NCI-H2227 (cell line): Measurements from ENCODE around the gene PCDHGB4.
"Not testable (repeated sequence)": the region's sequence is repeated elsewhere in the genome, so short reads cannot be mapped to it uniquely, and the experiment has no call there.

Experiments
- DNase-seq: peaks from one replicate; lab custom pipeline; 2025; ENCODE audit not compliant: unreplicated experiment; lab: John Stamatoyannopoulos, UW

The PCDHGB4 gene

DNA sequence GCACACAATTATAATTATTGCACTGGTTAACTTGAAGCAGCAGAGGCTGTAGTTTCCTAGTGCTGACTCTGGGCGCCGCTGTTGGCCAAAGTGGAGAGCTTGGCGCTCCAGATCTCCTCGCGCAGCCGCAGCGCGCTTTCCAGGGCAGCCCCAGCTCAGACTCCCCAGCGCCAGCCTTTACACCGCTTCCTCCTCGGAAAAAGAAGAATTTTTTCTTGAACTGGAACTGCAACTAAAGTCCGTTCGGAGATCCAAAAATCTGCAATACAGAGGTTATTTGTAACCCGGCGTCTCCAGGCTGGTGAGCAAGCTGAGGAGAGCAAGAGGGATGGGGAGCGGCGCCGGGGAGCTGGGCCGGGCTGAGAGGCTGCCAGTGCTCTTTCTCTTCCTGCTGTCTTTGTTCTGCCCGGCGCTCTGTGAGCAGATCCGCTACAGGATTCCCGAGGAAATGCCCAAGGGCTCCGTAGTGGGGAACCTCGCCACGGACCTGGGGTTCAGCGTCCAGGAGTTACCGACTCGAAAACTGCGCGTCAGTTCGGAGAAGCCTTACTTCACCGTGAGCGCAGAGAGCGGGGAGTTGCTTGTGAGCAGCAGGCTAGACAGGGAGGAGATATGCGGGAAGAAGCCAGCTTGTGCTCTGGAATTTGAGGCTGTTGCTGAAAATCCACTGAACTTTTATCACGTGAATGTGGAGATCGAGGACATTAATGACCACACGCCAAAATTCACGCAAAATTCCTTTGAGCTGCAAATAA is at the start of gene PCDHGB4:
TSS of gene PCDHGB4 (plus strand) at position 142 of the 755 bp plus-strand sequence. CDS start at position 329, 187 bp downstream.
- not testable (repeated sequence) for DNase-seq

DNA sequence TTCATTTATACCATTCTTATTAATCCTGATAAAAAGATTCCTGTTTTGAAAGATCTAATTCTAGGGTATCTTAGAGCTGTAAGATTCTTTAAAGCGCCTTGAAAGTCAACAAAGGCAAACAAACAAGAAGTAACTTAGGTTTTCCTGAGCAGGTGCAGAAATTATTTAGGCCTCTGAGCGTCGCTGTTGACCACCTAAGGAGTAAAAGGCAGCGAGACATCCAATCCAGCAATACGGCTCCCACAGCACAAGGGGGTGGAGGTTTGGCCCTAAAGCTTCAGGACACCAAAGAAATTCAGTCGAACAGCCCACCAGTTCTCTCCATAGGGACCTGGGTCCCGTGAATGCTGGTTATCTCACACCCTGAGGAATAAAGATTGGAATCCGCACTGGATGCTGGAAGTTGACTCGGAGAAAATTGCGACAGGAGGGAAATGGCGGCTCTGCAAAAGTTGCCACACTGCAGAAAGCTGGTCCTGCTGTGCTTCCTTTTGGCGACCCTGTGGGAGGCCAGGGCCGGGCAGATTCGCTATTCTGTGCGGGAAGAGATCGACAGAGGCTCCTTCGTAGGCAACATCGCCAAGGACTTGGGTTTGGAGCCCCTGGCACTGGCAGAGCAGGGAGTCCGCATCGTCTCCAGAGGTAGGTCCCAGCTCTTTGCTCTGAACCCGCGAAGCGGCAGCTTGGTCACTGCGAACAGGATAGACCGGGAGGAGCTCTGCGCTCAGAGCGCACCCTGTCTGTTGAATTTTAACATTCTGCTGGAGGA is 48.8 kb upstream of the PCDHGB4 start, which contains the start of gene PCDHGA2:
TSS of gene PCDHGA2 (plus strand) at position 223 of the 769 bp plus-strand sequence.
- DNase-seq: peak; percentile 33

DNA sequence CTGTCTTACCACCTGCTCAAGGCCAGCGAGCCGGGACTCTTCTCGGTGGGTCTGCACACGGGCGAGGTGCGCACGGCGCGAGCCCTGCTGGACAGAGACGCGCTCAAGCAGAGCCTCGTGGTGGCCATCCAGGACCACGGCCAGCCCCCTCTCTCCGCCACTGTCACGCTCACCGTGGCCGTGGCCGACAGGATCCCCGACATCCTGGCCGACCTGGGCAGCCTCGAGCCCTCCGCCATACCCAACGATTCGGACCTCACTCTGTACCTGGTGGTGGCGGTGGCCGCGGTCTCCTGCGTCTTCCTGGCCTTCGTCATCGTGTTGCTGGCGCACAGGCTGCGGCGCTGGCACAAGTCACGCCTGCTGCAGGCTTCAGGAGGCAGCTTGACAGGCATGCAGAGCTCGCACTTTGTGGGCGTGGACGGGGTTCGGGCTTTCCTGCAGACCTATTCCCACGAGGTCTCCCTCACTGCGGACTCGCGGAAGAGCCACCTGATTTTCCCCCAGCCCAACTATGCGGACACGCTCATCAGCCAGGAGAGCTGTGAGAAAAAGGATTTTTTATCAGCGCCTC is 46.6 kb upstream of the PCDHGB4 start:
- DNase-seq: not testable (repeated sequence)

DNA sequence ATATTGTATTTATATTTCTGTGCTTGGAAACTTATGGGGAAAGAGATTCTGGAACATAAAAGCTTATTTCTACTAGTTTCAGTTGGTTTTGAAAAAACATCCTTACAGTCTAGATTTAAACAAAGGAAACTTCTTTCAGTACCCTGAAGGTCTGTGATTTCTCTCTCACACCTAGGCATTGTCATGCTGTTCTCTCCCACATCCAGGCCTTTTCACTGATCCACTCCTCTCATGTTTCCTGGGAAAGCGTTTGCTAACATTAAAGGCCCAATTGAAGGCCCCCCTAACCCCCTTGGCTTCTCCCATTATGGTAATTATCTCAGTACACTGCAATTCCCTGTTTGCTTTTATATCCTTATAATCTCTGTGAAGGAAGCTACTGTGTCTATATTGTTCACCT is 44.7 kb upstream of the PCDHGB4 start:
- no peak for DNase-seq

DNA sequence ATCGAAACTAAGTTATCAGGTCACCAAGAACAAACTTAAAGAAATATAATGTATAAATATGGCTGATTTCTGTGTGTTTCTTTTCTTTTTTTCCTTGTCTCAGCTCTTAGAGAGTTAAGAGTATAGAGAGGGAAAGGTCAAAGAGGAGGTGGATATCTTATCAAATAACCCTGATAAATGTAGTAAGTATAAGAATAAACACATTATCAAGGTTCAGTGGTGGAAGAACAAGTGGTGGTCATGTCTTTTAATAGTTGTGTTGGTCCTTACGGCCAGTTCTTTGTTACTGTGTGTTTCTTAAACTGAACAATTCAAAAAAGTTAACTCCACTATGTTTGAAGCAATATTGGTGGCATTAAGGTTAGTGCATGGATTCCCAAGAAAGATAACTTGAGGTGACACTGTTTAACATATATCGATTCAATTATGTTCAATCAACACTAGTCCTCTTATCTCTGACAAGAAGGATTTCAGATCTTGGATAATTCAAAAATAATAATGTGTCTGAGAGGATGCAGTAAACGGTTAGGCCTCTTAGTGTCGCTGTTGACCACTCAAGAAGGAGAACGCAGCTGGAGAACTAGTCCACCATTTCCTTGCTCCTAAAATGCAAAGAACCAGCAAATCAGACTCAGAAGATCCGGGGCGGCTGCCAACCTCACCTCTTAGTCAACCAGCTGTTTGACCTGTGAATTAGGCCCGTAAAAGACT is 44.1 kb upstream of the PCDHGB4 start, which contains the start of gene PCDHGA3:
TSS of gene PCDHGA3 (plus strand) at position 588 of the 711 bp plus-strand sequence. CDS start 205 bp downstream, outside the sequence.
- no peak for DNase-seq

DNA sequence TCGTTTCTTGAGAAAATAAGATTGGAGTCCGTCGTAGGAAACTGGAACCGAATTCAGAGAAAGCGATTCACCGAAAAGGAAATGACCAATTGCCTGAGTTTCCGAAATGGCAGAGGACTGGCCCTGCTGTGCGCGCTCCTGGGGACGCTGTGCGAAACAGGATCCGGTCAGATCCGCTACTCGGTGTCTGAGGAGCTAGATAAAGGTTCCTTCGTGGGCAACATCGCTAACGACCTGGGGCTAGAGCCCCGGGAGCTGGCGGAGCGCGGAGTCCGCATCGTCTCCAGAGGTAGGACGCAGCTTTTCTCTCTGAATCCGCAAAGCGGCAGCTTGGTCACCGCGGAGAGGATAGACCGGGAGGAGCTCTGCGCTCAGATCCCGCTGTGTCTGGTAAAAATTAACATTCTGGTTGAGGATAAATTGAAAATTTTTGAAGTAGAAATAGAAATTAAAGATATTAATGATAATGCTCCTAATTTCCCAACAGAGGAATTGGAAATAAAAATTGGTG is 43.5 kb upstream of the PCDHGB4 start:
- no peak for DNase-seq

DNA sequence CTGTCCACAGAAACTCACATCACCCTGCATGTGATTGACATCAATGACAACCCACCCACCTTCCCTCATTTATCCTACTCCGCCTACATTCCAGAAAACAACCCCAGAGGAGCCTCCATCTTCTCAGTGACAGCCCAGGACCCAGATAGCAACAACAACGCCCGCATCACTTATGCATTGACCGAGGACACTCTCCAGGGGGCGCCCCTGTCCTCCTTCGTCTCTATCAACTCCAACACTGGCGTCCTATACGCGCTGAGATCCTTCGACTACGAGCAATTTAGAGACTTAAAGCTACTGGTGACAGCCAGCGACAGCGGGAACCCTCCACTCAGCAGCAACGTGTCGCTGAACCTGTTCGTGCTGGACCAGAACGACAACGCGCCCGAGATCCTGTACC is 42.2 kb upstream of the PCDHGB4 start:
- DNase-seq: no peak

DNA sequence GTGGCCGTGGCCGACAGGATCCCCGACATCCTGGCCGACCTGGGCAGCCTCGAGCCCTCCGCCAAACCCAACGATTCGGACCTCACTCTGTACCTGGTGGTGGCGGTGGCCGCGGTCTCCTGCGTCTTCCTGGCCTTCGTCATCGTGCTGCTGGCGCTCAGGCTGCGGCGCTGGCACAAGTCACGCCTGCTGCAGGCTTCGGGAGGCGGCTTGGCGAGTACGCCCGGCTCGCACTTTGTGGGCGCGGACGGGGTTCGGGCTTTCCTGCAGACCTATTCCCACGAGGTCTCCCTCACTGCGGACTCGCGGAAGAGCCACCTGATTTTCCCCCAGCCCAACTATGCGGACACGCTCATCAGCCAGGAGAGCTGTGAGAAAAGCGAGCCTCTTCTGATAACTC is 41.5 kb upstream of the PCDHGB4 start:
- not testable (repeated sequence) for DNase-seq

DNA sequence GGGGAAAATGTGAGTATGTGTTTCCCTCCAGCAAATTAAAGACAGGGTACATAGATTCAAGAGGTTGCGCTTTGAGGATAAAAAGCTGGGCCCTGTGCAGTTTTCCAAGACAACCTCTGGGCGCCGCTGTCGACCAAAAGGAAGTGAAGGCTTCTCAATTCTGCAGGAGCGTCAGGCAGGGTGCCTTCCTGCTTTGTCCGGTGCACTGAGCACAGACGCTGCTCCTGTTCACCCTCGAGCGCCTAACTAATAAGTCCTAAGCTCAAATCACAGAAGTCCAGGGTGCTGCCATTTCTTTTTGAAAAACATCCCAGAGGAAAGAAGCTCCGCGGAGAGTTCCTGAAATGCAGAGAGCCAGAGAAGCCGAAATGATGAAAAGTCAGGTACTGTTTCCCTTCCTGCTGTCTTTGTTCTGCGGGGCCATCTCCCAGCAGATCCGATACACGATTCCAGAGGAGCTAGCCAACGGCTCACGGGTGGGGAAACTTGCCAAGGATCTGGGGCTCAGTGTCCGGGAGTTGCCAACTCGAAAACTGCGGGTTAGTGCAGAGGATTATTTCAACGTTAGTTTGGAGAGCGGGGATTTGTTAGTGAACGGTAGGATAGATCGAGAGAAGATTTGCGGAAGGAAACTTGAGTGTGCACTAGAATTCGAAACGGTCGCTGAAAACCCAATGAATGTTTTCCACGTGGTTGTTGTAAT is 37.4 kb upstream of the PCDHGB4 start, which contains the start of gene PCDHGB1:
TSS of gene PCDHGB1 (plus strand) at position 183 of the 703 bp plus-strand sequence. CDS start at position 345, 162 bp downstream.
- DNase-seq: peak; percentile 71

DNA sequence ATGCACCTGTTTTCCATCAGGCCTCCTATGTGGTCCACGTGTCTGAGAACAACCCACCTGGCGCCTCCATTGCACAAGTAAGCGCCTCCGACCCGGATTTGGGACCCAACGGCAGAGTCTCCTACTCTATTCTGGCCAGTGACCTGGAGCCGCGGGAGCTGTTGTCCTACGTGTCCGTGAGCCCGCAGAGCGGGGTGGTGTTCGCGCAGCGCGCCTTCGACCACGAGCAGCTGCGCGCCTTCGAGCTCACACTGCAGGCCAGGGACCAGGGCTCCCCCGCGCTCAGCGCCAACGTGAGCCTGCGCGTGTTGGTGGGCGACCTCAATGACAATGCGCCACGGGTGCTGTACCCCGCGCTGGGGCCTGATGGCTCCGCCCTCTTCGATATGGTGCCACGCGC is 35.9 kb upstream of the PCDHGB4 start:
- DNase-seq: no peak

DNA sequence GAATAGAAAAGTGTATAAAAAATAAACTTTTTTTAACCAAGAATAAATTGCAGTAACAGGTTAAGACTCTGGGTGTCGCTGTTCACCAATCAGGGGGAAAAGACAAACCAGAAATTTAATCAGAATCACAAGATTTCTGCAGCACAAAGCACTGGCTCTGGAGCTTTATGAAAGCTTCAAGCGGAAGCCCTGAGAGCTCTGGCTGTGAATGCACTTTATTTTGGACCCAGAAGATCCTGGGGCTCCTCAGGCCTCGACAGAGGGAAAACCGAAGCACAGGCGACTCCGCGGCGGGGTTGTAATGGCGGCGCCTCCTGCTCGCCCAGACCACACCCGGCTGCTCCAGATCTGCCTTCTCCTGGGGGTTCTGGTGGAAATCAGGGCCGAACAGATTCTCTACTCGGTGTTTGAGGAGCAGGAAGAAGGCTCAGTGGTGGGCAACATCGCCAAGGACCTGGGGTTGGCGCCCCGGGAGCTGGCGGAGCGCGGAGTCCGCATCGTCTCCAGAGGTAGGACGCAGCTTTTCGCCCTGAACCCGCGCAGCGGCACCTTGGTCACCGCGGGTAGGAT is 32.5 kb upstream of the PCDHGB4 start, which contains the start of gene PCDHGA4:
TSS of gene PCDHGA4 (plus strand) at position 122 of the 570 bp plus-strand sequence. CDS start at position 209, 87 bp downstream.
- DNase-seq: no peak

DNA sequence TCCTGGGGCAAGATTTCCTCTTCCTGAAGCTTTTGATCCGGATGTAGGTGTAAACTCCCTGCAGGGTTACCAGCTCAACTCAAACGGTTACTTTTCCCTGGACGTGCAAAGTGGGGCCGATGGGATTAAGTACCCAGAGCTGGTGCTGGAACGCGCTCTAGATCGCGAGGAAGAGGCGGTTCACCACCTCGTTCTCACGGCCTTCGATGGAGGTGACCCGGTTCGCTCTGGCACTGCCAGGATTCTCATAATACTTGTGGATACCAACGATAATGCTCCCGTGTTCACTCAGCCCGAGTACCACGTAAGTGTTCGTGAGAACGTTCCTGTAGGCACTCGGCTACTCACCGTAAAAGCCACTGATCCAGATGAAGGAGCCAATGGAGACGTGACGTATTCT is 31.9 kb upstream of the PCDHGB4 start:
- DNase-seq: no peak

DNA sequence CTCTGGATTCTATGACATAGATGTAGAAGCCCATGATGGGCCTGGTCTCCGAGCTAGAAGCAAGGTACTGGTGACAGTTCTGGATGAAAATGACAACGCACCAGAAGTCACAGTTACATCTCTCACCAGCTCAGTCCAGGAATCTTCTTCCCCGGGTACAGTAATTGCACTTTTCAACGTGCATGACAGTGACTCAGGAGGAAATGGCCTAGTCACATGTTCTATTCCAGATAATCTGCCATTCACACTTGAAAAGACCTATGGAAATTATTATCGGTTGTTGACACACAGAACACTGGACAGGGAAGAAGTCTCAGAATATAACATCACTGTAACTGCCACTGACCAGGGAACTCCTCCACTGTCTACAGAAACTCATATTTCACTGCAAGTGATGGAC is 31.4 kb upstream of the PCDHGB4 start:
- DNase-seq: no peak

DNA sequence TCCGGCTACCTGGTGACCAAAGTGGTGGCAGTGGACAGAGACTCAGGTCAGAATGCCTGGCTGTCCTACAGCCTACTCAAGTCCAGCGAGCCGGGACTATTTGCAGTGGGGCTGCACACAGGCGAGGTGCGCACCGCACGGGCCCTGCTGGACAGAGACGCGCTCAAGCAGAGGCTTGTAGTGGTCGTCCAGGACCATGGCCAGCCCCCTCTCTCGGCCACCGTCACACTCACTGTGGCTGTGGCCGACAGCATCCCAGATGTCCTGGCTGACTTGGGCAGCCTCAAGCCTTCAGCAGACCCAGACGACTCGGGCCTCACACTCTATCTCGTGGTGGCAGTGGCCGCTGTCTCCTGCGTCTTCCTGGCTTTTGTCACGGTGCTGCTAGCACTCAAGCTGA is 30.5 kb upstream of the PCDHGB4 start:
- no peak for DNase-seq

DNA sequence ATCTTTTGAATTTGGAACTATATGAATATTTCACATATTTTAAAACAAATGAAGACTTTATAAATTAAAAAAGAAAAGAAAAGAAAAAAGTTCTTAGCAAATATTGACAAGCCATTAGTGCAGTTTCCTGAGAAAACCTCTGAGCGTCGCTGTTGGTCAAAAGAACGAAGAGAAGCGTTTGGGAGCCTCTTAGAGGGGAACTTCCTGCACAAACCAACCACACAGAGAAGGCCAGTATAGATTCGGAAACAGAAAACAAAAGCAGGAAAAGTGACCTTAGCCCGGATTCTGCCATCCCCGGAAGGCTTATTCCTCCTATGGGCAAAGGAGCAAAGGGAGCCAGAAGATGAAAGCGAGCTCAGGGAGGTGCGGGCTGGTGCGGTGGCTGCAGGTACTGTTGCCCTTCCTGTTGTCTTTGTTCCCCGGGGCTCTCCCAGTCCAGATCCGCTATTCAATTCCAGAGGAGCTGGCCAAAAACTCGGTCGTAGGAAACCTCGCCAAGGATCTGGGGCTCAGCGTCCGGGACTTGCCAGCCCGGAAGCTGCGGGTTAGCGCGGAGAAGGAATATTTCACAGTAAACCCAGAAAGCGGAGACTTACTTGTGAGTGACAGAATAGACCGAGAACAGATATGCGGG is 27.6 kb upstream of the PCDHGB4 start, which contains the start of gene PCDHGB2:
TSS of gene PCDHGB2 (plus strand) at position 205 of the 637 bp plus-strand sequence. CDS start at position 347, 142 bp downstream.
- peak; percentile 25 for DNase-seq

DNA sequence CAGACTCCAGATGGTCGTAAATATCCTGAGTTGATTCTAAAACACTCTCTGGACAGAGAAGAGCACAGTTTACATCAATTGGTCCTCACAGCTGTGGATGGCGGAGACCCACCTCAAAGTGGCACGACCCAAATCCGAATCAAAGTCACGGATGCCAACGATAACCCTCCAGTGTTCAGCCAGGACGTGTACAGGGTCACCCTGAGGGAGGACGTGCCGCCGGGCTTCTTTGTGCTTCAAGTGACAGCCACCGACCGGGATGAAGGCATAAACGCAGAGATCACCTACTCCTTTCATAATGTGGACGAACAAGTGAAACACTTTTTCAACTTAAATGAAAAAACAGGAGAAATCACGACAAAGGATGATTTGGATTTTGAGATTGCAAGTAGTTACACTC is 26.8 kb upstream of the PCDHGB4 start:
- DNase-seq: no peak

DNA sequence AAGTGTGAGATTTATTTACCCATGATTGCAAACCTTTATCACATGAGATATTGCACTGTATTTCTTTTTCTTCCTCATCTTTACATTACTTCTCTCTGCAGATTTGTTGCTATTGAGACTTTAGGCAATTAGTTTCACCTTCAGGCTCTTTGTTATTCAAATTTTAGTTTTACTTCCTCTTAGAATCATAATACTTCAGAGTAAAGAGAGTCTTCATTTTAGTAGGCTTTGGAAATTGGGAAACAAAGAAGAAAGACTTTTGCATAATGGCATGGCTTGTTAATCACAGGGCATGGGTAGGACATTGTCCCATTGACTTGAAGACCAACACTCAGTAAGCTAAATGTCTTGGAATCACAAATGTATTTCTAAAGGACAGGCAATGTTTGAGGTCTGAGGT is 24.8 kb upstream of the PCDHGB4 start:
- DNase-seq: no peak

DNA sequence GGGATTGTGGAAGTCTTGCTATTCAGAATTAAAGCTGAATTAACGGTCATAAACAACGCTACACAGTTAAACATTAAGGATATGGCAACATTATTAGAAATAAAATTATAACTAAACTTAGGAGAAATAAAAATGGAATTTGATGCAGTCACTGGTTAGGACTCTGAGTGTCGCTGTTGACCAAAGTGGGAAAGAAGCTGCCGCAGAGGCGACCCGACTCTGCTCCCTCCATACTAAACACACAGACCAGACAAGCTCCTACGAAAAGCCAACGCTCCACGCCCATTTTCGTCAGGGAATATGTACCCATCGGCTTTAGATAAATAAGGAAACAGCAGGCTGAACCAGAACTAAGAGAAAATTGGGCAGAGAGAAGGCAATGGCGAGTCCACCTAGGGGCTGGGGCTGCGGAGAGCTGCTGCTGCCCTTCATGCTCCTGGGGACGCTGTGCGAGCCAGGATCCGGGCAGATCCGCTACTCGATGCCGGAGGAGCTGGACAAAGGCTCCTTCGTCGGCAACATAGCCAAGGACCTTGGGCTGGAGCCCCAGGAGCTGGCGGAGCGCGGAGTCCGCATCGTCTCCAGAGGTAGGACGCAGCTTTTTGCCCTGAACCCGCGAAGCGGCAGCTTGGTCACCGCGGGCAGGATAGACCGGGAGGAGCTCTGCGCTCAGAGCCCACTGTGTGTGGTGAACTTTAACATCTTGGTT is 23.4 kb upstream of the PCDHGB4 start, which contains the start of gene PCDHGA5:
TSS of gene PCDHGA5 (plus strand) at position 211 of the 709 bp plus-strand sequence. CDS start at position 380, 169 bp downstream.
- DNase-seq: no peak
